GM12865 (cell line): ENCODE measurements around the gene SDK2.
A peak's percentile ranks its signal among the peaks of the same experiment; 100 is the strongest.

Experiments
- DNase-seq: peaks from one replicate; pipeline ENCODE4 v3.0.0; 2010; ENCODE audit warnings: low read depth
- H3K4me3 ChIP-seq: 2 replicates; pipeline ENCODE4 v1.5.1; 2011; ENCODE audit warnings: mild to moderate bottlenecking, low read depth, low read length, control low read depth
- CTCF ChIP-seq: IDR thresholded peaks from 2 replicates; pipeline ENCODE4 v1.5.1; 2011; ENCODE audit warnings: low read length, control low read depth, low read depth, inconsistent platforms; ENCODE audit not compliant: insufficient read depth; ENCODE audit errors: missing control alignments

Gene SDK2

GRCh38 chr17:73595479-73595878 lies 48.8 kb downstream of the SDK2 start:
- peak; percentile 13 for DNase-seq
- TF ChIP-seq CTCF: peak; percentile 43
- no peak overlapping the region for H3K4me3 ChIP-seq

GRCh38 chr17:73595068-73595467 lies 49.2 kb downstream of the SDK2 start:
- no peak for TF ChIP-seq CTCF
- H3K4me3 ChIP-seq: no peak overlapping the region
- DNase-seq: no peak

- no peak overlapping the region for H3K4me3 ChIP-seq
- DNase-seq: no peak
- no peak for TF ChIP-seq CTCF
Observed at GRCh38 chr17:73594598-73594997, 49.6 kb downstream of the SDK2 start.

- H3K4me3 ChIP-seq: no peak overlapping the region
- no peak for DNase-seq
- TF ChIP-seq CTCF: no peak
Observed at GRCh38 chr17:73594025-73594424, 50.2 kb downstream of the SDK2 start.

- no peak for TF ChIP-seq CTCF
- DNase-seq: no peak
- no peak overlapping the region for H3K4me3 ChIP-seq
Observed at GRCh38 chr17:73593249-73593965, 50.8 kb downstream of the SDK2 start.

GRCh38 chr17:73592501-73592961 lies 51.7 kb downstream of the SDK2 start:
- no peak for TF ChIP-seq CTCF
- H3K4me3 ChIP-seq: no peak overlapping the region
- no peak for DNase-seq

GRCh38 chr17:73592079-73592415 lies 52.2 kb downstream of the SDK2 start:
- TF ChIP-seq CTCF: no peak
- H3K4me3 ChIP-seq: no peak overlapping the region
- DNase-seq: no peak
